Stimulated activated CD4-positive, alpha-beta T cell treated with anti-CD3 and anti-CD28 coated beads, Interleukin-4, amount 100 ng/mL, for 24 hours (primary cell): ENCODE measurements around the gene CLOCK.

Experiments
- DNase-seq: peaks from one replicate; pipeline ENCODE4 v3.0.0-alpha.2; 2020

Gene CLOCK

DNA sequence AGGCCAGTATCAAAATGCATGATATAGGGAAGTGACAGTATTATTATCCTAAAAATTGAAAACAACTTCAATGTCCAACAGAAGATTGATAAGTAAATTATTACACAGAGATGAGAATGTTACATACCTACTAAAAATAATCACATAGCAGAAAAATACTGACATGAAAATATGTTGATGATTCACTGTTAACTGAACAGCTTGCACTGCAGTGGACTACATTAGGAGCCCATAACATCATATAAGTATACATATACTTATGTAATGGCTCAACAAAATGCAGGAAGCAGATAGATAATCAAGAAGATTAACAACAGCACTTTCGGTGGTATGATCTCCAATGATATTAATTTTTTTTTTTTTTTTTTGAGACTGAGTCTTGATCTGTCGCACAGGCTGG is 7.1 kb downstream of the CLOCK start:
- DNase-seq, result no peak

DNA sequence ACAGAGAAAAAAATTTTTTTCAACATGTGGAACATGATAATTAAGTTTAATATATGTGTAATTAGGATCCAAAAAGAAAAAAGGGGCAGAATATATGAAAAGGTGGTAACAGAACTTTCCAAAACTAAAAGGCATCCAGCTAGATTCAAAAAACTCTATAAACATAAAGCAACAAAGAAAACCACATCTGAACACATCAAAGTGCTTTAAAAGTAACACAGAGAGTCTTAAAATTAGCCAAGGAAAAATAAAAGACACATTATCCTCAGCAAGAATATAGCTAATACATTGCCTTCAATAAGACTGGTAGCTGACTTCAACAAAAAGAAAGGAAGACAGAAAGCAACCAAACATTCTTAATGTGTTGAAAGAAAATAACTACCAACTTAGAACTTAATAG is 8.2 kb downstream of the CLOCK start:
- DNase-seq, result no peak

DNA sequence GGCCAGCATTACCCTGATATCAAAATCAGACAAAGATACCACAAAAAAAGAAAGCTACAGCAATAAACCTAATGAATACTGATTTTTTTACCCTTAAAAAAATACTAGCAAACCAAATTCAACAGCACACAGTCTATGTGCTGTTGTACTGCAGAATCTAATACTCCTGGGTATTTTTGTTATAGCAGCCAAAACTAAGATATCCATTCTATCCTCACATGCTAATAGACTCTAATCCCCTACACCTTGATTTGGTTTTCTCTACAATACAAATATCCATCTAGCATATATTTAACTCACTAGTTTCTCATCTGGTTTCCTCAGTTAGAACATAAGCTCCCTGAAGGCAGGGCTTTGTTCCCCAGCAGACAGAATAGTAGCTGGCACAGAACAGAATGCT is 12.4 kb downstream of the CLOCK start:
- DNase-seq, result no peak

DNA sequence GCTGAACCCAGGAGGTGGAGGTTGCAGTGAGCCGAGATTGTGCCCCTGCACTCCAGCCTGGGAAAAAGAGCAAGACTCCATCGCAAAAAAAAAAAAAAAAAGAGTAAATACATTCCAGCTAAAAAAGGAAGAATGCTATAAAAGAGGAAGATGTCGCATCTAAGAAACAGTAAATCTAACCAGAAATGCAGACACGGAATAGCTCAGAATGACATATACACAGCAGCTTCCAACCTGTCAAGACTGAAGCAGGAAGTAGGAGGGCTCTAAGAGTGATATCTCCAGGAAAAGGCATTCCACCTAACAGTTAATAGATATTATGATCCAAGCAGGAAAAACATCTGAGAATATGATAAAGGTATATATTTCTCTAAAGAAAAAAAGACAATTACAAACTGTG is 16.0 kb downstream of the CLOCK start:
- DNase-seq, result no peak

DNA sequence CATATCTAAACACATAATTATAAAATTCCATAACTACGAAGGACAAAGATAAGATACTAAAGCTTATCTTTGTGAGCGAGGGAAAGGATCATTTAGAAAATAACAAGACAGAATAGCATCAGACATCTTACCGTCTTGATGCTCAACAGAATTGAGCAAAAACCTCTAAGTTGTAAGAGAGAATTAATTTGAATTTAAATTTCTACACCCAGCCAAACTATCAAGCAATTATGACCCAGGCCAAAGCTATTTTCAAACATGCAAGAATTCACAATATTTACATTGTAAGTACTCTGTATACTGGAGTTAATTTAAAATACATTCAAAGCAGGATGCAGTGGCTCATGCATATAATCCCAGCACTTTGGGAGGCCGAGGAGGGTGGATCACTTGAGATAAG is 16.5 kb downstream of the CLOCK start:
- no peak for DNase-seq

DNA sequence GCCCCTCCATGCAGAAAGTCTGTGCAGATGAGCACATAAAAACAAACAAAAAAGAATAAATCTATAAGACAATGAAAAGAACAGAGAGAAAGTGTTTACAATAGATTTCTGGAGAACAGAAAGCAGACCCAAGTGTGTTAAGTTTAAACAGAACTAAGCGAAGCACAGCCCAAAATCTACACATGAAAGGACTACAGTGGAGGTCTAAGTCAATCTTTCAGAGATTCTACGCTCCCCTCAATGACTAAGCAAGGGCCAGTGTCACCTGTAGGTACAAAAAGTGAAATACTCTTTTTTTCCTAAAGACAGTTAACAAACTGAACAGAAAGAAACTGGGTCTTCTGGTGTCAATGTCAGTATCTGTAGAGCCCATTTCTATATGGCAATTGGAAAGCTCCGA is 18.2 kb downstream of the CLOCK start:
- DNase-seq, result no peak

DNA sequence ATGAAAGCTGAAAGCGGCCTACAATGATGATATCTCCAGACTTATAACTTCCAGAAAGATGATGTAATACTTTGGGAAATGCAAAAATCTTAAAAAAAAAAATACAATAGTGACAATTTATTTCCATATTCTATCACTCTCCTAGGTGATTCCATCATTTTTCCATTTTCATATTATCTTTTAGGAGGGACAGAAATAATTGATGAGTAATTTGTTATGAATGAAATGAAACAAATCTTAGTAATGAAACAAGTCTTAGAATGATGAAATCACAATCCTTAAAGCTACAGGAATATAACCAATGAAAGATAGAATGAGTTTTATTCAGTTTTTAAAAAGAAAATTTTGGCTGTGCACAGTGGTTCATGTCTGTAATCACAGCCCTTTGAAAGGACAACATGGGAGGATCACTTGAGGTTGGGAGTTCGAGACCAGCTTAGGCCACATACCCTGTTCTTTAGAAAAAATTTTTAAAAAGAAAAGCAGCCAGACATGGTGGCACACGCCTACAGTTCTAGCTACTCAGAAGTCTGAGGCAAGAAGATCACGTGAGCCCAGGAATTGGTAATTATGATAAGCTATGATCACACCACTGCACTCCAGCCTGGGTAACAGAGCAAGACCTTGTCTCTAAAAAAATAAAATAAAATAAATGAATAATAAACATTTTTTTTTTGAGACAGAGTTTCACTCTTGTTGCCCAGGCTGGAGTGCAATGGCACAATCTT is 21.7 kb downstream of the CLOCK start:
- no peak for DNase-seq

DNA sequence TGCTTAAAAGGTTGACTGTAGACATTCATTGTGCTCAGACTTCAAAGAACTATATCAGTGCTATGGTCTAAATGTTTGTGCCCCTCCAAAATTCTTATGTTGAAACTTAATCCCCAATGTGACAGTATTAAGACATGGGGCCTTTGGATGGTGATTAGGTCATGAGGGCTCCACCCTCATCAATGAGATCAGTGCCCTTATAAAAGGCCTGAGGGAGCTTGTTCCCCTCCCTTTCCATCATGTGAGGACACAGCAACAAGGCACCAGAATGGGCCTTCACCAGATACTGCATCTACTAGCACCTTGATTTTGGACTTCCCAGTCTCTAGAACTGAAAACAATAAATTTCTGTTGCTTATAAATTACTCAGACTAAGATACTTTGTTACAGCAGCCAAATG is 28.3 kb downstream of the CLOCK start:
- DNase-seq, result no peak

DNA sequence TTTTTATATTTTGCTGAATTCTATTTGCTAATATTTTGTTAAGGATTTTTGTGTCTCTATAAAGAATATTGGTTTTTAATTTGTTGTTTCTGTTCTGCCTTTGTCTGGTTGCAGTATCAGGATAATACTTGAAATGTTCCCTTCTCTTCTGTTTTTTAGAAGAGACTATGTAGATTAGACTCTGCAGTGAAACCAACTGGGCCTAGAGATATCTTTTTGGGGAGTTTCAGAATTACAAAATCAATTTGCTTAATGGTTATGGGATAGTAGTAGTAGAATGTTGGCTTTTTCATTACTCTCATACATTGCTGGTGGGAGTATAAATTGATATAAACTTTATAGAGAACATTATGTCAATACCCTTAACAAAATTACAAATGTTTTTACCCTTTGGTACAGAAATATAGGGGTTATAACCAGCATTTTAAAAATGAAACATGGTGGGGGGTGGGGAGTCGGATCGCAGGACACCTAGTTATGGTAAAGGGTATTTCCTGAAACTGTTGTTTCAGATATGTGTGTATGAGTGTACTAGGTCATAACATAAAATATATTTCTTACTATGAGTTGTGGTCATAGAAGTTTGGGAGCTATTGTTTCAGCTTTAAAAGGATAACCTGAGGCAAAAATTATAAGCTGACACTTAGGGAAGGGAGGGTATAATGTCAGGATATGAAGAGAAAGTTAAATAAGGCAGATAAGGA is 29.0 kb downstream of the CLOCK start:
- no peak for DNase-seq

DNA sequence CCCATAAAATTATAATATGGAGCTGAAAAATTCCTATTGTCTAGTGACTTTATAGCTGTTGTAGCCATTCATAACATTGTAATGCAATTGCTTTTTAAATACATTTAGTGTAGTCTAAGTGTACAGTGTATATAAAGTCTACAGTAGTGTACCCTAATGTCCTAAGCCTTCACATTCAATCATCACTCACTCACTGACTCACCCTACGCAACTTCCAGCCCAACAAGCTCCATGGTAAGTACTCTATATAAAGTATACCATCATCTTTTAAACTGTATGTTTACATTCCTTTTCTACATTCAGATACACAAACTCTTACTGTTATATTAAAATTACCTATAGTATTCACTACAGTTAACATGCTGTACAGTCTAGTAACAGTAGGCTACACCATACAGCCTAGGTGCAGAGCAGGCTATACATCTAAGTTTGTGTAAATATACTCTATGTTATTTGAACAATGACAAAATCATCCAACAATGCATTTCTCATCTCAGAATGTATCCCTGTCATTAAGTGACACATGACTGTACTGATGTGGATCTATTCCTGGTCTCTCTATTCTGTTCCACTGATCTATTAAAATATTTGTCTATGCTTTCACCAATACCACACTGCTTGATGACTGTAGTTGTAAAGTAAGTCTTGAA is 33.7 kb downstream of the CLOCK start:
- no peak for DNase-seq

DNA sequence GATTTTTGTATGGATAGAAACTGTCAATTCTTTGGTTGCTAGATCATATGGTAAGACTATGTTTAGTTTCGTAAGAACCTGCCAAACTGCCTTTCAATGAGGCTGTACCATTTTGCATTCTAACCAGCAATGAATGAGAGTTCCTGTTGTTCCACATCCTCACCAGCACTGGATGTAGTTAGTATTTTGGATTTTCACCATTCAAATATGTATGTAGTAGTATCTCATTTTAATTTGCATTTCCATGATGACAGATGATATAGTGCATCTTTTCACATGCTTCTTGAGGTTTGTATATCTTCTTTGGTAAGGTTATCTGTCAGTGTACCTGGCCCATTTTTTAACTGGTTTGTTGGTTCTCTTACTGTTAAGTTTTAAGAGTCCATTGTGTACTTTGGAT is 34.6 kb downstream of the CLOCK start:
- DNase-seq, result no peak

DNA sequence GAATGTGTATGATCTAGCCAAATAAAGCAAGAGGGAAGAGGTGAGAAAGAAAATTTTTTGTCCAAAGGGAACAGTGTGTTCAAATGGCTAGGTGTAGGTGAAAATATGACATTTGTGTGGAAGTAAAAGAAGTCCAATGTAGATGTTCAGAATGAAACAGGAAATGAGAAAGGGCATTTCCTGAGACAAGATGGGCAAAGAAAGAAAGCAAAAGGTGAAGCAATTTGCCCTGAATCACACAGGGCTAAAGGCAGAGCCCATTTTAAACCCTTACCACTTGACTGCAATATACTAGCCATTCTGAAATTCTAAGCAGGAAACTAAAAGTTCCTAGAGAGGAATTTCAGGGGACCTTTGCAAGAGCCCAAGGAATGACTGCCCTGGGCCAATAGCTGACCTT is 36.0 kb downstream of the CLOCK start:
- DNase-seq, result no peak

DNA sequence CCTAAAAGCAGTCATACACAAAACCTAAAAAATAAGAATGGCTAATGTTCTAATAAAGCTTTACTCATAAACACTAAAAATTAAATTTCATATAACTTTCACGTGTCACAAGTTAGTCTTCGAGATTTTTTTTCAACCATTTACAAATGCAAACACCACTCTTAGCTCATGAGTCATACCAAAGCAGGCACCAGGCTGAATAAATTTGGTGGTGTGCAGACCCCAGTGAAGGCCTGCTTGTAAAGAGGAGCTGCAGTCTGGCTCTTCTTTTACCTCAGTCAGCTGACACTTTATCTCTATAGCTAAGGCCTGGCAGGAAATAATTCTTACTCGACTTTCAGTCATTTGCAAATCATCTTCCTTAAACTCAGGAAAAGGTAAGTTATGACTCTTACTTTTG is 37.4 kb downstream of the CLOCK start:
- DNase-seq, result no peak

DNA sequence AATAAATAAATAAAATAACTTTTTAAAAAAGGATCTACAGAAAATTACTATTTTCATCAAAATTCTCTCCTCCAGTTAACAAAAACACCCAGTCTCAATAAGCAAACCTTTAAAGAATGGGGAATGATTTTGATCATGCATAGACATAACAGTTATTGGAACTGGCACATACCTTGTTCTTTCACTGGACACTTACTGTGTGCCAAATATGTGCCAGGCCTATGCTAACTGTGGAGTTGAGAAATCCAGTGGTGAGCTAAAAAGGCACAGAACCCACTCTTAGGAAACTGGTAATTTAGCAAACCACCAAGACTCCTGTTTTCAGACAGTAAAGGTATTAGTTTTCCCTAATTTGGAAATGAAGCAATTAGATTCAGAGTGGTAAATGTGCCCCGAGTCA is 39.1 kb downstream of the CLOCK start:
- no peak for DNase-seq

DNA sequence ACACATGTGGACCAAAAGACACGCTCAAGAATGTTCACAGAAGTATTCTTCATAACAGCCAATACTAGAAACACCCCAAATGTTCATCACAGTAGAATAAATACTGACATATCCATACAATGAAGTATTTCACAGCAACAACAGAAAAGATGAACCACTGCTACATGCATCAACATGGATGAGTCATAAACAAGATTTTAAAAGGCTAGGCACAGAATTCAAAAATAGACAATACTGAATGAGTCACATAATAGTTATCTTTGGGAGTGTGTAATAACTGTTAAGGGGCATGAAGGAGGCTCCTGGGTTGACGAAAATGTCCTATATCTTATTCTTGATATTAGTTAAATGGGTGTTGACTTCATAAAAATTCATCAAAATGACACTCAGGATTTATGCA is 43.5 kb downstream of the CLOCK start:
- no peak for DNase-seq

DNA sequence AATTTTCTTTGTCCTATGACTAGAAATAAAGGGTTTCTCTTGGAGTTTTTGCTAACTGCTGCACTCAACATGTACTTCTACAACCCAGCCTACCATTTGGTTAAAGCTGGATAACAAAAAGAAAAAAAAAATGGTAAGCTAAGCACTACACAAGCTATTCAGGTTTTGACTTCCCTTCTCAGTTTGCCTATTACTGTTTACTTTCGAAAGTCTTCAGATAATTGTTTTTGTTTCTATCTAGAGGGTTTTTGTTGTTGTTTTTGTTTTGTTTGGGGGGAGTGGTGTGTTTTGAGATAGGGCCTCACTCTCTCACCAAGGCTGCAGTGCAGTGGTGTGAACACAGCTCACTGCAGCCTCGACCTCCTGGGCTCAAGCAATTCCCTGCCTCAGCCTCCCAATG is 46.6 kb downstream of the CLOCK start:
- no peak for DNase-seq

DNA sequence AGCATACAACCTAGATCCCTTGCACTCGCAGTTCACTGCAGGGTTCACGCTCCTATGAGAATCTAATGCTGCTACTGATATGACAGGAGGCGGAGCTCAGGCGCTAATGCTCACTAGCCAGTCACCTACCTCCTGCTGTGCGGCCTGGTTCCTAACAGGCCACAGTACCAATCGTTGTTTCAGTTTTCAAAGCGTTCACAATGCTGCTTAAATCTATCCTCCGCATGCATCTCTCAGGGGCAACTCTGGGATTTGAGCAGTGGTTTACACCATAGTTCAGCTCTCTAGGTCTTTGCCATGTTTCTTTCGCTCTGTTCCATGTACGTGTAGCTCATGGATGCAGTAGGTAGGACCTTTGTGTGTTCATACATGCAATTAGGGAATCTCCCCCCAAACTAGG is 47.2 kb downstream of the CLOCK start:
- DNase-seq, result no peak

DNA sequence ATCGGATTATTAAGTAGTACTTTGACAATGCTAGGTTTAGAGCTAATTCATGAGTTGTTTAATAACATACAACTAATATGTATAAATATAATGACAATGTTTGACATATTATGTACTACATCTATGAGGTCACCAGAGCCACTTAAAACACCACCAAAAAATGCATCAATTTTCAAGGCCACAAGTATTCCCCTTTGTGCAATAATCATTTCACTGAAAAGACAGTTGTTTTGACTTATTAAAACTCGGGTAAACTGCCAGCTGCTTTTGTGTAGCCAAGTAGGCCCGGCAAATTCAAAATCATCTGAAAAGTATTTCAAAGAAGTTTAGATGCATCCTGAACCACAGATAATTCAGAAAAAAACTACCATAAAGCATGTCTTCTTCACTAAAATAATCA is 48.7 kb downstream of the CLOCK start:
- no peak for DNase-seq

DNA sequence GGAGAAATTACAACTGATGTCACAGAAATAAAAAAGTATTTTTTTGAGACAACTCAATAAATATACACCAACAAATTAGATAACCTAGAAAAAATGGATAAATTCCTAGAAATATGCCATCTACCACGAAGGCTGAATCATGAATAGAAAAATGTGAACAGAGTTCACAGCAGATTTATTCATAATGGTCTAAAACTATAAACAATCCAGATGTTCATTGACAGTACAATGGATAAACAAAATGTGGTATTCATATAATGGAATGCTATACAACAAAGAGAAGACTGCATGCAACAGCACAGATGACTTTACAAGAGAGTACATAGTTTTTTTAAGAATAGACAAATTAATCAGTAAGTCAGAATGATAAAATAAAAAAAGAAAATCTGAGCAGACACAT is 55.2 kb downstream of the CLOCK start:
- DNase-seq, result no peak

DNA sequence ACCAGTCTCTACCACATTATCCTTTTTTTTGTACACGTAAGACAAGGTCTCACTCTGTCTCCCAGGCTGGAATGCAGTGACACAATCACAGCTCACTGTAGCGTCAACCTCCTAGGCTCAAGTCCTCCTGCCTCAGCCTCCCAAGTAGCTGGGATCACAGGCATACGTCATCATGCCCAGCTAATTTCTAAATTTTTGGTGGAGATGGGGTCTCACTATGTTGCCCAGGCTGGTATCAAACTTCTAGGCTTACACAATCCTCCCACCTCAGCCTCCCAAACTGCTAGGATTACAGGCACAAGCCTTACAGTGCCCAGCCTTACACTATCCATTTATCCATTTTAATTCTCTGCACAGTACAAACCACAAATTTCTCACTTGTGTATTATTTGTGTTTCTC is 58.0 kb downstream of the CLOCK start:
- no peak for DNase-seq

DNA sequence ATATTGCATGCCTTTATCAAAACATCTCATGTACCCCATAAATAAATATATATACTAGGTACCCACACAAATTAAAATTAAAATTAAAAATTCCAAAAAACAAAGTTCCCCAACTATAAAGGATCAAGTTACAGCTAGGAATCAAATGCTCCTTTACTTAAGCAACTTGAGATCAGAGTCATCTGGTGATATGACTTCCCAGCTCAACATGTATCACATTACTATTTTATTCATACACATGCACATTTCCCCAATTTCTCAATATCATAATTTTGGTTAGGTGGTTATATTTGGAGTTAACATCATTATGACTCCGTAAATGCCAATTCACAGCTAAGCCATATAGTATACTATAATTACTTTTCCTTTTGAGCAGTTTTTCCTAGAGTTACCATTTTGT is 60.9 kb downstream of the CLOCK start:
- DNase-seq, result no peak

DNA sequence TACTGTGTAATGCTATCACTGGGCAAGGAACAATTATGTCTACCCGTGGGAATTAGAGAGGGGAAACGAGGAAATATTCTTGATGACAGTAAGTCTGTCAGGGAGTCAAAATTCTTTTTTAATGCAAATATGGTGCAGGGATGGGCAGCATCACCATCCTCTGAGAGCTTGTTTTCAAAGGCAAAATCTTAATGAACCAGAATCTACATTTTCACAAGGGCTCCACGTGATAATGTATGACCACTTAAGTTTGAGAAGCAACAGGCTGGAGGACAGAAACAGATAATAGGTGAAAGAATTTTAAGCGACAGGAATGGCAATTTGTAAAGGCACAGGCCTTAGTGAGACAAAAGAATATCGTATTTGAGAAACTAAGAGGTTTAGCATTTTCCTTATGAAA is 63.4 kb downstream of the CLOCK start:
- DNase-seq, result no peak

DNA sequence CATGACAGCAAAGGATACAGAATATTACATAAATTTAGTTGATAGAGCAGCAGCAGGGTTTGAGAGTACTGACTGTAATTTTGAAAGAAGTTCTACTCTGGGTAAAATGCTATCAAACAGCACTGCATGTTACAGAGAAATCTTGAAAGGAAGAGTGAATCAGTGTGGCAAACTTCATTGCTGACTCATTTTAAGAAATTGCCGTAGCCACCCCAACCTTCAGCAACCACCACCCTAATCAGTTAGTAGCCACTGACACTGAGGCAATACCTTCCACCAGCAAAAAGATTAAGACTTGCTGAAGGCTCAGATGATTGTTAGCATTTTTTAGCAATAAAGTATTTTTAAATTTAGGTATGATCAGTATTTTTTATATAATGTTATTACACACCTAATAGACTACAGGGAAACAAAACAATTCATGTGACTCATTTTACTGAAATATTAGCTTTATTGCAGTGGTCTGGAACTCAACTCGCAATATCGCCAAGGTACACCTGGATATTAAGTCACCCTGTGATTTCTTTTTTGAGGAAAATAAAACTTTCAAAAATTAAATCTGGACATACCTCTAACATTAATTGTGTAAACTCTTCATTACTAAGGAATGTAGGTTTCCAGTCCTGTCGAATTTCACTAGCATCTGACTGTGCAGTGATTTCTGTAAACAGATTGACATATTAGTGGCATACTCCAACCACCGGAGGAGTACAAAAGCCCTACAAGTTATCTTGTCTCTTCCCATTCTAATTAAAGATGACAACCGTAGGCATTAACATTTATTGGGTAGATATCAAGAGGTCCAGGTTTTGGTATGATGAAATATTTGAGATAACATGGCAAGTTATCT is 71.1 kb downstream of the CLOCK start:
- DNase-seq, result no peak

DNA sequence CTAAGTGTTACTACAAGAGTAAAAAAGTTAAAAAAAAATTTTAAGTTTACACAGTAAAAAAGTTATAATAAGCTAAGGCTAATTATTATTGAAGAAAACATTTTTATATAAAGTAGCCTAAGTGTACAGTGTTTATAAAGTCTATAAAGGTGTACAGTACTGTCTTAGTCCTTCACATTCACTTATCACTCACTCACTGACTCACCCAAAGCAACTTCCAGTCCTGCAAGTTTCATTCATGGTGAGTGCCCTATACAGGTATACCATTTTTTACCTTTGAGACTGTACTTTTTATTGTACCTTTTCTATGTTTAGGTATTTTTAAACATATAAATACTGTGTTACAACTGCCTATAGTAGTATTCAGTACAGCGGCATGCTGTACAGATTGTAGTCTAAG is 76.7 kb downstream of the CLOCK start:
- DNase-seq, result no peak
